ENCODE measurements around the gene SPRING1.
"Not testable (repeated sequence)": the region's sequence is repeated elsewhere in the genome, so short reads cannot be mapped to it uniquely, and the experiment has no call there.

The SPRING1 gene

DNA sequence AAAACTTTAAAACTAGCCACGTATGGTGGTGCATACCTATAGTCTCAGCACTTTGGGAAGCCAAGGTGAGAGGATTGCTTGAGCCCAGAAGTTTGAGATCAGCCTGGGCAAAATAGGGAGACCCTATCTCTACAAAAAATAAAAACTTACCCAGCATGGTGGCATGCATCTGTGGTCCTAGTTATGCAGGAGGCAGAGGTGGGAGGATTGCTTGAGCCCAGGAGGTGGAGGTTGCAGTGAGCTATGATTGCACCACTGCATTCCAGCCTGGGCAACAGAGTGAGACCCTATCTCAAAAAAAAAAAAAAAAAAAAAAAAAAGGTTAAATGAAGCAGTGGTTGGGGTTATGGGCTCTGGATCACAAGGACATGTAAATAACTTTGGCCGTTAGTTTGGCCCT lies 4.9 kb upstream of the SPRING1 start:
- H3K27me3 ChIP-seq (replicated peaks in 2 of 5; ENCODE audit: control insufficient read depth in 4 of 5, insufficient read depth in 5 of 5, low read length in 4 of 5); H3K4me1 ChIP-seq (ENCODE audit: control extremely low read depth in 1 of 4, control insufficient read depth in 4 of 4, insufficient read depth in 4 of 4, low read length in 3 of 4); H3K9me3 ChIP-seq (ENCODE audit: control extremely low read depth in 1 of 5, control insufficient read depth in 4 of 5, insufficient read depth in 2 of 5, low read depth in 1 of 5, low read length in 4 of 5); H3K4me3 ChIP-seq (ENCODE audit: control insufficient read depth in 1 of 7, extremely low read depth in 1 of 7, insufficient read depth in 4 of 7, low read depth in 2 of 7, low read length in 6 of 7); DNase-seq; POLR2A ChIA-PET; H3K36me3 ChIP-seq (ENCODE audit: control insufficient read depth in 4 of 4, insufficient read depth in 4 of 4, low read length in 3 of 4); H3K27ac ChIP-seq (ENCODE audit: insufficient read depth in 1 of 2, low read depth in 1 of 2, low read length in 2 of 2, poor library complexity in 1 of 2, severe bottlenecking in 2 of 2): not testable (repeated sequence)
- 100% methylated on average over 1 of the region's 2 CpGs for WGBS (ENCODE audit: insufficient coverage)
- CTCF ChIA-PET, result interaction anchor here (0.6 kb wide), 1 partner anchor 11 kb away, joined by 4 read pairs; no protein-coding TSS in a partner anchor

DNA sequence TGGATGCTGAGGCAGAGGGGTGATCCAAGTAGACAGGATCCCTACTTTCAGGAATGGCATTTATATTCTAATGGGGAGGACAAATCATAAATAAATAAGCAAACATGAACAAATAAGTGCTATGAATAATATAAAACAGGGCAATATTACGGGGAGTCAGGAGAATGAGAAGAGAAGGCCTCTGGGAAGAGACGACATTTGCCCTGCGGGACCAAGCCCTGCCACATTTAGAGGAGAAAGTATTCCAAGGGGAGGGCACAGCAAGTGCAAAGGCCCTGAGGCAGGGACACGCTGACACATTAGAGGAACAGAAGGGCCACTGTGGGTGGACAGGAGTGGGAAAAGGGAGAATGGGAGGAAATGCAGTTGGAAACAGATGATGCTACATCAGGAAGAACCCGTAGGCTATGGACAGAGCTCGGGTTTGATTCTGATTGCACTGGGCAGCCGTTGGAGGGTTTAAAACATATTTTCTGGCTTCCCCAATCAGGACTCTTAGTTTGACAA lies 1.6 kb upstream of the SPRING1 start:
- Histone ChIP-seq H3K27ac (ENCODE audit: insufficient read depth in 1 of 2, low read depth in 1 of 2, low read length in 2 of 2, poor library complexity in 1 of 2, severe bottlenecking in 2 of 2) (no peak overlapping the region), H3K4me1 (ENCODE audit: control extremely low read depth in 1 of 4, control insufficient read depth in 4 of 4, insufficient read depth in 4 of 4, low read length in 3 of 4) (peaks cover 0 to 19% (median 17%) of the 10 kb centered on the region in 4 experiments), H3K4me3 (ENCODE audit: control insufficient read depth in 1 of 7, extremely low read depth in 1 of 7, insufficient read depth in 4 of 7, low read depth in 2 of 7, low read length in 6 of 7) (no peak overlapping the region), H3K9me3 (ENCODE audit: control extremely low read depth in 1 of 5, control insufficient read depth in 4 of 5, insufficient read depth in 2 of 5, low read depth in 1 of 5, low read length in 4 of 5) (no peaks in the 10 kb centered on the region), H3K36me3 (ENCODE audit: control insufficient read depth in 4 of 4, insufficient read depth in 4 of 4, low read length in 3 of 4) (peaks cover 0 to 7% (median 5%) of the 10 kb centered on the region in 4 experiments), H3K27me3 (replicated peaks in 2 of 5; ENCODE audit: control insufficient read depth in 4 of 5, insufficient read depth in 5 of 5, low read length in 4 of 5) (peaks cover 0 to 9% (median 0%) of the 10 kb centered on the region in 5 experiments)
- ChIA-PET POLR2A (no interaction called here), CTCF (no interaction called here)
- WGBS (ENCODE audit: insufficient coverage), result 89% methylated on average over 7 of the region's 7 CpGs
- no peak for DNase-seq

DNA sequence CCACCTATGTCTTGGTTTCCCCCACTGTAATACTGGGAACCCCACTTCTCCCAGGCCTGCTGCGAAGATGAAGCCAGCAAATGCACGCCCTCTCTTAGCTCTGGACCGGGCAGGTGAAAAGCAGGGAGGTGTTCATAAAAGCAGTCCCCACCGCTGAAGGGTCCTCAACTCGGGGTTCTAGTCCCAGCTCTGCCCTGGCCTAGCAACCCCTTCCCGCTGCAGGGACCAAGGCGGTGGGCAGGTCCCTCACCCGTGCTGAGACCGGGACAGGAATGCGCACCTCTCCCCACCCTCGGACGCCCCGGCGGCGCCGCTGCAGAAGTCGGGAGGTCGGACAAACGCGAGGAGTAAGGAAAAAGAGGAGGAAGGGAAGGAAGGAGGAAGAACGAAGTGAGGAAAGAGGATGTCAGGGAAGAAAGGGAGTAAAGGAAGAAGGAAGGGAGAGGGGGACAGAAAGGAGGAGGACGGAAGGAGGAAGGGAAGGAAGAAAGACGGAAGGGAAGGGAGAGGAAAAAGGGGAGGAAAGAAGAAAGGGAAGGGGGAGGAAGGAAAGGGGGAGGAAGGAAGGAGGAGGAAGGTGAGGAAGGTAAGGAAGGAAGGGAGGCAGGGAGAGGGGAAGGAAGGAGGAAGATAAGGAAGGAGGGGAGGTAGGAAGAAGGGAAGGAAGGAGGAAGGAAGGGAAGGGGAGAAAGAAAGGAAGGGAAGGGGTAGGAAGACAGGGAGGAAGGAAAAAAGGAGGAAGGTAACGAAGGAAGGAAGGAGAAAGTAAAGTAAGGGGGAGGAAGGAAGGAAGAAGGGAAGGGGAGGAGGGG lies 701 bp downstream of the SPRING1 start:
- Histone ChIP-seq H3K9me3 (ENCODE audit: control extremely low read depth in 1 of 5, control insufficient read depth in 4 of 5, insufficient read depth in 2 of 5, low read depth in 1 of 5, low read length in 4 of 5) (no peaks in the 10 kb centered on the region), H3K4me3 (ENCODE audit: control insufficient read depth in 1 of 7, extremely low read depth in 1 of 7, insufficient read depth in 4 of 7, low read depth in 2 of 7, low read length in 6 of 7) (peak overlapping the region; percentile 68 to 95 (median 78)), H3K27me3 (replicated peaks in 2 of 5; ENCODE audit: control insufficient read depth in 4 of 5, insufficient read depth in 5 of 5, low read length in 4 of 5) (peaks cover 0 to 9% (median 0%) of the 10 kb centered on the region in 5 experiments), H3K36me3 (ENCODE audit: control insufficient read depth in 4 of 4, insufficient read depth in 4 of 4, low read length in 3 of 4) (peaks cover 3 to 17% (median 8%) of the 10 kb centered on the region in 4 experiments), H3K27ac (ENCODE audit: insufficient read depth in 1 of 2, low read depth in 1 of 2, low read length in 2 of 2, poor library complexity in 1 of 2, severe bottlenecking in 2 of 2) (peak overlapping the region in 1 of 2 experiments; percentile 61), H3K4me1 (ENCODE audit: control extremely low read depth in 1 of 4, control insufficient read depth in 4 of 4, insufficient read depth in 4 of 4, low read length in 3 of 4) (peaks cover 0 to 19% (median 17%) of the 10 kb centered on the region in 4 experiments)
- 6% methylated on average over 24 of the region's 24 CpGs for WGBS (ENCODE audit: insufficient coverage)
- DNase-seq, result no peak
- ChIA-PET CTCF (interaction anchor here (1.0 to 1.4 kb wide), 2 partner anchors 10 to 28 kb away, joined by 3 read pairs; no protein-coding TSS in a partner anchor), POLR2A (no interaction called here)

DNA sequence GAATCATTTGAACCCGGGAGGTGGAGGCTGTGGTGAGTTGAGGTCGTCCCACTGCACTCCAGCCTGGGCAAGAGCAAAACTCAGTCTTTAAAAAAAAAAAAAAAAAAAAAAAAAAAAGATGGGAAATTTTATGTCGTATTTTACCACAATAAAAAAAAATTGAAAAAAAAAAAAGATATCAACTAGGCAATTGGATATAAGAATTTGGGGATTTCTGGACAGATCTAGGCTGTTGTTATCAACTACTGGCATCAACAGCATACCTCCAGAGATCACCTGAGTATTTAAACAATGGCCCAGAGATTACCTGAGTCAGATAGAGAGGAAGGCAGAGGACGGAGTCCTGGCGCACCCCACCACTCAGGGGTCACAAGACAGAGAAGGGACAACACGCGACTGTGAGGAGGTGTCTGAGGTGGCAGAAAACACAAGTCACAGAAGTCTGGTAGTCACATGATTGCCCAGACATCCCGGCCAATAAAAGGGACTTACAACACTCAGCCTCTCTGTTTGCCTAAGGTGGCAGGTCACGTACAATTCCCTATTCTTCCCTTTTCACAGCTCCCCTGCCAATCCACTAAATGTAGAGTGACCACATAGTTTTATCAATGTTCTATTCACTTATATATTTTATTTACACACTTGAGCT lies 1.8 kb downstream of the SPRING1 start:
- WGBS (ENCODE audit: insufficient coverage), result 78% methylated on average over 4 of the region's 9 CpGs
- no peak overlapping the region for H3K27ac ChIP-seq (ENCODE audit: insufficient read depth in 1 of 2, low read depth in 1 of 2, low read length in 2 of 2, poor library complexity in 1 of 2, severe bottlenecking in 2 of 2)
- H3K9me3 ChIP-seq (ENCODE audit: control extremely low read depth in 1 of 5, control insufficient read depth in 4 of 5, insufficient read depth in 2 of 5, low read depth in 1 of 5, low read length in 4 of 5), result no peaks in the 10 kb centered on the region
- peaks cover 3 to 17% (median 8%) of the 10 kb centered on the region in 4 experiments for H3K36me3 ChIP-seq (ENCODE audit: control insufficient read depth in 4 of 4, insufficient read depth in 4 of 4, low read length in 3 of 4)
- peaks cover 0 to 7% (median 0%) of the 10 kb centered on the region in 5 experiments for H3K27me3 ChIP-seq (replicated peaks in 2 of 5; ENCODE audit: control insufficient read depth in 4 of 5, insufficient read depth in 5 of 5, low read length in 4 of 5)
- DNase-seq, result peak in 1 of 3 donors; percentile 16
- H3K4me3 ChIP-seq (ENCODE audit: control insufficient read depth in 1 of 7, extremely low read depth in 1 of 7, insufficient read depth in 4 of 7, low read depth in 2 of 7, low read length in 6 of 7), result peak overlapping the region in 1 of 7 experiments; percentile 78
- POLR2A ChIA-PET, result no interaction called here
- CTCF ChIA-PET, result interaction anchor here (1.0 to 1.4 kb wide), 2 partner anchors 9 to 27 kb away, joined by 3 read pairs; no protein-coding TSS in a partner anchor
- peaks cover 0 to 19% (median 17%) of the 10 kb centered on the region in 4 experiments for H3K4me1 ChIP-seq (ENCODE audit: control extremely low read depth in 1 of 4, control insufficient read depth in 4 of 4, insufficient read depth in 4 of 4, low read length in 3 of 4)

DNA sequence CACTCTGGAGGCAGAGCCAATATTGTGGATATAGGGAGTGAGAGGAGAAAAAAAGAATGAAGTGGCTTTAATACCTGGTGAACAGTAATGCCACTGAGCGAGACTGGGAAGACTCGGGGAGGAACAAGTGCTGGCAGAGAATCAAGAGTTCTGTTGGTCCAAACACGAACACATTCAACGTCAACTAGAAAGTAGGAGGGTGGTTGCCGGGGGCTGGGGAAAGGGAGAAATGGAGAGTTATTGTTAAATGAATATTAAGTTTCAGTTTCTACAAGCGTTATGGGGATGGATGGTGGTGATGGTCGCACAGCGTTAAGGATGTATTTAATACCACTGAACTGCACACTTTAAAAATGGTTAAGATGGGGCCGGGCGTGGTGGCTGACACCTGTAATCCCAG lies 2.8 kb downstream of the SPRING1 start:
- Histone ChIP-seq H3K27ac (ENCODE audit: insufficient read depth in 1 of 2, low read depth in 1 of 2, low read length in 2 of 2, poor library complexity in 1 of 2, severe bottlenecking in 2 of 2) (no peak overlapping the region), H3K9me3 (ENCODE audit: control extremely low read depth in 1 of 5, control insufficient read depth in 4 of 5, insufficient read depth in 2 of 5, low read depth in 1 of 5, low read length in 4 of 5) (no peaks in the 10 kb centered on the region), H3K27me3 (replicated peaks in 2 of 5; ENCODE audit: control insufficient read depth in 4 of 5, insufficient read depth in 5 of 5, low read length in 4 of 5) (peaks cover 0 to 7% (median 0%) of the 10 kb centered on the region in 5 experiments), H3K4me1 (ENCODE audit: control extremely low read depth in 1 of 4, control insufficient read depth in 4 of 4, insufficient read depth in 4 of 4, low read length in 3 of 4) (peaks cover 0 to 19% (median 17%) of the 10 kb centered on the region in 4 experiments), H3K4me3 (ENCODE audit: control insufficient read depth in 1 of 7, extremely low read depth in 1 of 7, insufficient read depth in 4 of 7, low read depth in 2 of 7, low read length in 6 of 7) (no peak overlapping the region), H3K36me3 (ENCODE audit: control insufficient read depth in 4 of 4, insufficient read depth in 4 of 4, low read length in 3 of 4) (peaks cover 3 to 17% (median 8%) of the 10 kb centered on the region in 4 experiments)
- DNase-seq, result no peak
- 98% methylated on average over 6 of the region's 10 CpGs for WGBS (ENCODE audit: insufficient coverage)
- ChIA-PET POLR2A (no interaction called here), CTCF (no interaction called here)

DNA sequence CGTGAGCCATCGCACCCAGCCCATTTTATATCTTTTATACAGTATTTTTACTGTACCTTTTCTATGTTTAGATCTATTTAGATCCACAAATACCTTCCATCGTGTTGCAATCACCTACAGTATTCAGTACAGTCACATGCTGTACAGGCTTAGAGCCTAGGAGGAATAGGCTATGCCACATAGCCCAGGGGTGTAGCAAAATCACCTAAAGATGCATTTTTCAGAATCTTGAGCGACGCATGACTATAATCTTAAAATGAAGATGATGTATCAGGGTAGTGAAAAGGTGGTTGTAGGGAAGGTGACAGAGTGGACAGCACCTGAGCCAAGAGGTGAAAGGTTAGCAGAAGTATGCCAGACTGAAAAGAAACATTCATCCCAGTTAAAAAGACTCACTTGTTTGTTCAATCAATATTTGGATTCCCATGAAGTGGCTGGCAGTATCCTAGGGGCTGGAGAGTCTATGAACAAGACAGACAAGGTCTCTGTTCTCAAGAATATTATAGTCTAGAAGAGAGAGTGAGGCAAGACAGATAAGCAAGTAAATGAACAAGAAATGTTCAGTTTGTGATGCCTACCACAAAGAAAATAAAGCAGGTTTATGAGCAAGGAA lies 3.6 kb downstream of the SPRING1 start:
- CTCF ChIA-PET, result no interaction called here

More for the DNA sequence above, 3.6 kb downstream of the SPRING1 start:
- POLR2A ChIA-PET, result no interaction called here
- H3K9me3 ChIP-seq (ENCODE audit: control extremely low read depth in 1 of 5, control insufficient read depth in 4 of 5, insufficient read depth in 2 of 5, low read depth in 1 of 5, low read length in 4 of 5), result no peaks in the 10 kb centered on the region
- WGBS (ENCODE audit: insufficient coverage), result 100% methylated on average over 2 of the region's 5 CpGs
- H3K36me3 ChIP-seq (ENCODE audit: control insufficient read depth in 4 of 4, insufficient read depth in 4 of 4, low read length in 3 of 4), result peaks cover 3 to 17% (median 8%) of the 10 kb centered on the region in 4 experiments
- peaks cover 0 to 4% (median 0%) of the 10 kb centered on the region in 5 experiments for H3K27me3 ChIP-seq (replicated peaks in 2 of 5; ENCODE audit: control insufficient read depth in 4 of 5, insufficient read depth in 5 of 5, low read length in 4 of 5)
- H3K4me1 ChIP-seq (ENCODE audit: control extremely low read depth in 1 of 4, control insufficient read depth in 4 of 4, insufficient read depth in 4 of 4, low read length in 3 of 4), result peaks cover 0 to 19% (median 17%) of the 10 kb centered on the region in 4 experiments
- no peak for DNase-seq
- H3K4me3 ChIP-seq (ENCODE audit: control insufficient read depth in 1 of 7, extremely low read depth in 1 of 7, insufficient read depth in 4 of 7, low read depth in 2 of 7, low read length in 6 of 7), result no peak overlapping the region
- no peak overlapping the region for H3K27ac ChIP-seq (ENCODE audit: insufficient read depth in 1 of 2, low read depth in 1 of 2, low read length in 2 of 2, poor library complexity in 1 of 2, severe bottlenecking in 2 of 2)
